Neural progenitor cell (in vitro differentiated cells): ENCODE results near the gene RNU4-1. TPM values are rescaled to one million over a fixed set of nuclear protein-coding genes. Genes with fewer than 3 reads are reported as not detected.

ENCODE experiments used
- DNase-seq: peaks from one replicate; pipeline ENCODE4 v3.0.0-alpha.2; 2016; ENCODE audit warnings: low spot score
- H2AFZ ChIP-seq: fragments of 200-600 bp; sonication (generic); replicated peaks from 2 replicates; pipeline ENCODE4 v1.6.1; 2016; ENCODE audit warnings: antibody characterized with exemption
- H3F3A ChIP-seq: fragments of 200-600 bp; sonication (generic); 2 replicates; pipeline ENCODE4 v1.6.1; 2016; ENCODE audit warnings: antibody characterized with exemption, low read depth
- H3K27ac ChIP-seq: fragments of 200-600 bp; sonication (generic); 2 replicates; pipeline ENCODE4 v1.5.1; 2016; ENCODE audit warnings: mild to moderate bottlenecking
- H3K27me3 ChIP-seq: fragments of 200-600 bp; sonication (generic); 2 replicates; pipeline ENCODE4 v1.6.1; 2016; ENCODE audit warnings: mild to moderate bottlenecking, moderate library complexity
- H3K36me3 ChIP-seq: fragments of 200-600 bp; sonication (generic); 2 replicates; pipeline ENCODE4 v1.5.1; 2016
- H3K4me1 ChIP-seq: fragments of 200-600 bp; sonication (generic); 2 replicates; pipeline ENCODE4 v1.6.1; 2016; ENCODE audit warnings: mixed run types
- H3K4me2 ChIP-seq: fragments of 200-600 bp; sonication (generic); 2 replicates; pipeline ENCODE4 v1.6.1; 2016
- H3K4me3 ChIP-seq: fragments of 200-600 bp; sonication (generic); 2 replicates; pipeline ENCODE4 v1.5.1; 2016
- H3K79me2 ChIP-seq: fragments of 200-600 bp; sonication (generic); 2 replicates; pipeline ENCODE4 v1.6.1; 2016; ENCODE audit warnings: low read depth
- H3K9ac ChIP-seq: fragments of 200-600 bp; sonication (generic); 2 replicates; pipeline ENCODE4 v1.6.1; 2016
- H3K9me3 ChIP-seq: fragments of 200-600 bp; sonication (generic); 2 replicates; pipeline ENCODE4 v1.5.1; 2016; ENCODE audit warnings: low read depth
- H4K20me1 ChIP-seq: fragments of 200-600 bp; sonication (generic); 2 replicates; pipeline ENCODE4 v1.6.1; 2016; ENCODE audit warnings: low read depth
- H3K27ac Mint-ChIP-seq: 3 replicates; pipeline ENCODE4 v1.8.0; 2021; ENCODE audit warnings: mixed read lengths
- H3K27me3 Mint-ChIP-seq: 2 replicates; pipeline ENCODE4 v1.8.0; 2022; ENCODE audit warnings: low read depth, mild to moderate bottlenecking, inconsistent platforms, moderate library complexity, mixed read lengths; ENCODE audit not compliant: insufficient read depth
- H3K36me3 Mint-ChIP-seq: 3 replicates; pipeline ENCODE4 v1.8.0; 2021; ENCODE audit warnings: mixed read lengths
- H3K4me1 Mint-ChIP-seq: 3 replicates; pipeline ENCODE4 v1.8.0; 2021; ENCODE audit warnings: mixed read lengths
- H3K4me3 Mint-ChIP-seq: 3 replicates; pipeline ENCODE4 v1.8.0; 2021; ENCODE audit warnings: mild to moderate bottlenecking, moderate library complexity, mixed read lengths
- H3K9me3 Mint-ChIP-seq: 3 replicates; pipeline ENCODE4 v1.8.0; 2020; ENCODE audit warnings: mixed read lengths
- CTCF ChIP-seq: fragments of 200-600 bp; sonication (generic); IDR thresholded peaks from 2 replicates; pipeline ENCODE4 v1.5.1; 2017; ENCODE audit warnings: antibody characterized with exemption, mild to moderate bottlenecking
- EZH2 ChIP-seq: fragments of 200-600 bp; sonication (generic); IDR thresholded peaks from 2 replicates; pipeline ENCODE4 v1.6.1; 2017; ENCODE audit warnings: antibody characterized with exemption, mild to moderate bottlenecking, moderate library complexity
- EZH2phosphoT487 ChIP-seq: fragments of 200-600 bp; sonication (generic); IDR thresholded peaks from 2 replicates; pipeline ENCODE4 v1.6.1; 2017; ENCODE audit warnings: antibody characterized with exemption
- total RNA-seq: library from RNA; depleted of rRNA; stranded (reverse); fragments of >200 nt; gene quantifications from 2 replicates; pipeline ENCODE4 v1.2.3, GENCODE V29; 2015; ENCODE audit warnings: low replicate concordance

The RNU4-1 gene
- total RNA-seq, 1 donor from 2014 or later: under 0.01 TPM

GRCh38 chr12:120332041-120332440, 39.0 kb upstream of the RNU4-1 start:
- no peak overlapping the region for H3K9ac ChIP-seq
- H3K27ac ChIP-seq: no peak overlapping the region
- no peak overlapping the region for H3K4me2 ChIP-seq
- no peaks in the 10 kb centered on the region for H3F3A ChIP-seq
- H3K27me3 ChIP-seq: no peaks in the 10 kb centered on the region
- no peaks in the 10 kb centered on the region for H3K4me1 ChIP-seq
- no peaks in the 10 kb centered on the region for H3K36me3 ChIP-seq
- peaks cover 8% of the 10 kb centered on the region for H3K27me3 Mint-ChIP-seq
- no peaks in the 10 kb centered on the region for H3K79me2 ChIP-seq
- H4K20me1 ChIP-seq: no peaks in the 10 kb centered on the region
- peaks cover 3% of the 10 kb centered on the region for H3K36me3 Mint-ChIP-seq
- no peak overlapping the region for H2AFZ ChIP-seq
- H3K4me3 Mint-ChIP-seq: no peak overlapping the region
- H3K9me3 ChIP-seq: no peaks in the 10 kb centered on the region
- DNase-seq: no peak
- no peak overlapping the region for H3K27ac Mint-ChIP-seq
- TF ChIP-seq CTCF (no peak), EZH2 (no peak)
- peaks cover 13% of the 10 kb centered on the region for H3K9me3 Mint-ChIP-seq
- no peak overlapping the region for H3K4me3 ChIP-seq
- peaks cover 2% of the 10 kb centered on the region for H3K4me1 Mint-ChIP-seq

- no peak overlapping the region for H3K27ac Mint-ChIP-seq
- no peak for DNase-seq
- TF ChIP-seq EZH2phosphoT487 (no peak), CTCF (no peak), EZH2 (no peak)
These were observed 38.4 kb upstream of the RNU4-1 start for GRCh38 chr12:120331390-120331789.

GRCh38 chr12:120328228-120328627, 35.2 kb upstream of the RNU4-1 start:
- Histone ChIP-seq H3K9me3 (no peaks in the 10 kb centered on the region), H3K36me3 (no peaks in the 10 kb centered on the region), H3K4me1 (no peaks in the 10 kb centered on the region), H3K4me3 (no peak overlapping the region), H2AFZ (no peak overlapping the region), H3K27me3 (peaks cover 8% of the 10 kb centered on the region), H3K9ac (no peak overlapping the region), H4K20me1 (no peaks in the 10 kb centered on the region), H3K79me2 (no peaks in the 10 kb centered on the region), H3K4me2 (no peak overlapping the region), H3F3A (no peaks in the 10 kb centered on the region), H3K27ac (no peak overlapping the region)
- TF ChIP-seq EZH2phosphoT487 (no peak), CTCF (no peak), EZH2 (no peak)
- peaks cover 8% of the 10 kb centered on the region for H3K4me1 Mint-ChIP-seq
- DNase-seq: no peak
- H3K27me3 Mint-ChIP-seq: peaks cover 14% of the 10 kb centered on the region
- H3K4me3 Mint-ChIP-seq: no peak overlapping the region
- H3K27ac Mint-ChIP-seq: no peak overlapping the region
- no peaks in the 10 kb centered on the region for H3K9me3 Mint-ChIP-seq
- H3K36me3 Mint-ChIP-seq: no peaks in the 10 kb centered on the region

More at GRCh38 chr12:120331390-120331789, 38.4 kb upstream of the RNU4-1 start:
- Histone ChIP-seq H2AFZ (no peak overlapping the region), H3K4me2 (no peak overlapping the region), H3K27ac (no peak overlapping the region), H3K79me2 (no peaks in the 10 kb centered on the region), H3K4me1 (no peaks in the 10 kb centered on the region), H3K27me3 (peaks cover under 1% of the 10 kb centered on the region), H3K4me3 (no peak overlapping the region), H3K36me3 (no peaks in the 10 kb centered on the region), H3K9me3 (no peaks in the 10 kb centered on the region), H4K20me1 (no peaks in the 10 kb centered on the region), H3F3A (no peaks in the 10 kb centered on the region), H3K9ac (no peak overlapping the region)
- H3K27me3 Mint-ChIP-seq: peaks cover 8% of the 10 kb centered on the region
- no peak overlapping the region for H3K4me3 Mint-ChIP-seq
- peaks cover 2% of the 10 kb centered on the region for H3K4me1 Mint-ChIP-seq
- no peaks in the 10 kb centered on the region for H3K36me3 Mint-ChIP-seq
- peaks cover 7% of the 10 kb centered on the region for H3K9me3 Mint-ChIP-seq
